Measurements from ENCODE around the gene MRPL41.
"Not testable (repeated sequence)": the region's sequence is repeated elsewhere in the genome, so short reads cannot be mapped to it uniquely, and the experiment has no call there.

MRPL41 gene

GRCh38 chr9:137551264-137552021 lies at the start of gene MRPL41:
TSS of gene MRPL41 (plus strand) at chr9:137551879. CDS start at chr9:137552082, 203 bp downstream.
- DNase-seq, result peak; percentile 70 to 92 (median 80)

GRCh38 chr9:137502008-137502911 lies 49.4 kb upstream of the MRPL41 start:
- peak in 1 of 6 experiments; percentile 37 for DNase-seq

DNA sequence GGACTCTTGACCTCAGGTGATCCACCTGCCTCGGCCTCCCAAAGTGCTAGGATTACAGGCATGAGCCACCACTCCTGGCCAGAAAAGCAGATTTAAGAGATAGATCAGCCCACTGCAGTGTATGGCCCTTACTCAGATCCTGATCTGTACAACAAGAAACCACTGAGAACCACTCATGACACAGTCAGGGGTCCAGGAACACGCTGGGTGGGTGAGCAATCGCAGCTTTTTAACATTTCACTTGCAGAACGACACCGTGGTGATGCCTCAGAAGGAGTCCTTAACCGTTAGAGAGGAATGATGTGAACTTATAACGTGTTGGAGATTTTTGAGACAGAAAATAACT lies 47.3 kb upstream of the MRPL41 start:
- DNase-seq, result no peak

GRCh38 chr9:137505421-137506140 lies 46.1 kb upstream of the MRPL41 start:
- no peak for DNase-seq

GRCh38 chr9:137506274-137506673 lies 45.4 kb upstream of the MRPL41 start:
- DNase-seq, result no peak

GRCh38 chr9:137506702-137507171 lies 44.9 kb upstream of the MRPL41 start:
- no peak for DNase-seq

DNA sequence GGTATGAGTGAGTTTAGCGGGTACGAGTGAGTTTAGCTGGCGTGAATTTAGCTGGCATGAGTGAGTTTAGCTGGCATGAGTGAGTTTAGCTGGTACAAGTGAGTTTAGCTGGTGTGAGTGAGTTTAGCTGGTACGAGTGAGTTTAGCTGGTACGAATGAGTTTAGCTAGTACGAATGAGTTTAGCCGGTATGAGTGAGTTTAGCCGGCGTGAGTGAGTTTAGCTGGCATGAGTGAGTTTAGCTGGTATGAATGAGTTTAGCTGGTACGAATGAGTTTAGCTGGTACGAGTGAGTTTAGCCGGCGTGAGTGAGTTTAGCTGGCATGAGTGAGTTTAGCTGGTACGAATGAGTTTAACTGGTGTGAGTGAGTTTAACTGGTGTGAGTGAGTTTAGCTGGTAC lies 42.5 kb upstream of the MRPL41 start:
- no peak for DNase-seq

DNA sequence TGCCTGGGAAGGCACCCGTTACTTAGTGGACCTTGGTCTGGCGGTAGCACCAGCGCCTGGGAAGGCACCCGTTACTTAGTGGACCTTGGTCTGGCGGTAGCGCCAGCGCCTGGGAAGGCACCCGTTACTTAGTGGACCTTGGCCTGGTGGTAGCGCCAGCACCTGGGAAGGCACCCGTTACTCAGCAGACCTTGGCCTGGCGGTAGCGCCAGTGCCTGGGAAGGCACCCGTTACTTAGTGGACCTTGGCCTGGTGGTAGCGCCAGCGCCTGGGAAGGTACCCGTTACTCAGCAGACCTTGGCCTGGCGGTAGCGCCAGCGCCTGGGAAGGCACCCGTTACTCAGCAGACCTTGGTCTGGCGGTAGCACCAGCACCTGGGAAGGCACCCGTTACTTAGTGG lies 40.6 kb upstream of the MRPL41 start:
- DNase-seq, result not testable (repeated sequence)

DNA sequence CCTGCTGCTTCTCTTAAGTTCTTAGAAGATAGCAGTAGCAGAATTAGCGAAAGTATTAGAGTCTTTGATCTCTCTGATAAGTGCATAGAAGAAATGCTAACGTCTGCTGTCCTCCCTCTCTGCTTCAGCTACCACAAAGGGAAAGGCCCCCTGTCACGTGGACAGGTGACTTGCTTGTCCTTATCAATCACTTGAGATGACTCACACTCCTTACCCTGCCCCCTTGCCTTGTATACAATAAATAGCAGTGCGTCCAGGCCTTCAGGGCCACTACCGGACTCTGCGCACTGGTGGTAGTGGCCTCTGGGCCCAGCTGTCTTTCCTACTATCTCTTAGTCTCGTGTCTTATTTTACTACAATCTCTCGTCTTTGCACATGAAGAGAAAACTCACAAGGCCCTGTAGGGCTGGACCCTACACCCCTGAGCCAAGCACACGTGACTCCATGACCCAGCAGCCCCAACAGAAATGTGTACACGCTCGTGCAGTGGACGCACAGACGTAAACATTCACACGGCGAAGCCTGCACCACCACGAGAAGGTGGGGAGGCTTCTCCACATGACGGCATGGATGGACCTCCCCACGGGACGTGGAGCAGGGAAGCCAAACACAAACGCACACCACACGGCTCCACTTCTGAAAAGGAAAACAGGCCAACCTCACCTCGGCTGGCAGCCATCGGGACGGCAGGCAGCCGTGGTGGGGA lies 39.8 kb upstream of the MRPL41 start:
- DNase-seq, result no peak

GRCh38 chr9:137513136-137513535 lies 38.5 kb upstream of the MRPL41 start:
- not testable (repeated sequence) for DNase-seq

- DNase-seq, result not testable (repeated sequence)
Observed at GRCh38 chr9:137513801-137514570, 37.7 kb upstream of the MRPL41 start.

DNA sequence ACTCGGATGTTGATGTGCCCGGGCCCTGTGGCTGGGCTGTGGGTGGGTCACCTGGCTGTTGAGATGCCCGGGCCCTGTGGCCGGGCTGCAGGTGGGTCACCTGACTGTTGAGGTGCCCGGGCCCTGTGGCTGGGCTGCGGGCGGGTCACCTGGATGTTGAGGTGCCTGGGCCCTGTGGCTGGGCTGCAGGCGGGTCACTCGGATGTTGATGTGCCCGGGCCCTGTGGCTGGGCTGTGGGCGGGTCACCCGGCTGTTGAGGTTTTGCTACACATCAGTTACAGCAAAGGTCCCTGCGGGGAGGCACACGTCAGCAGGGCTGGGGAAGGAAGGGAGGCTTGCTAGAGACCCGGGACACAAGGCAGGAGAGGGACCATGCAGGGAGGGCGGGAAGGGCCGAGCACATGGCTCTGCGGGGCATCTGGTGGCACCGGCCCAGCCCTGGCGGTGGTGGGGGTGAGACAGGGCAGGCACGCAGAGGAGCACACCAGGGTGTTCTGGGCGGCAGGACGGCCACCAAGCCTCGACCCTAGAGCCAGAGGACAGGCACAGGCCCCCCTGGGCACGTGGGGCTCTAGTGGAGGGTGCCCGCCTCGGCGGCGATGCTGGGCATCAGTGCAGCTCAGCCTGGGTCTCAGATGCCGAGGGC lies 36.9 kb upstream of the MRPL41 start:
- no peak for DNase-seq

DNA sequence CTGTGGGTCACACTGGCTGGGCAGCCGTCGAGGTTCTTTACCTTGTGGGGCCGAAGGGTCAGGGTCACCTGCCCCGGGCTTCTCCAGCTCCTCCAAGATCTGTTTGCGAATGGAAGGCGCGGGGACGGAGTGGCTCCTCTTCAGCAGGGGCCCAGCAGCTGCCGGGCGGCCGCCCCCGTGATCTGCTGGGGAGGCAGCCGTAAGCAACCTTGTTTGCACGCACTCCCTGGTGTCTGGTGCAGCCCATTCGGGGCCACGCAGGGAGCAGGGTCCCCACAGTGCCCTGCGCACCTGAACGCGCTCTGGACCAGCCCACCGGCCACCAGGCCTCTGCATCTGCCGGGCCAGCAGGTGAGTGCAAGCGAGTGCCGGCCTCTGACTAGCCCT lies 36.3 kb upstream of the MRPL41 start:
- no peak for DNase-seq

DNA sequence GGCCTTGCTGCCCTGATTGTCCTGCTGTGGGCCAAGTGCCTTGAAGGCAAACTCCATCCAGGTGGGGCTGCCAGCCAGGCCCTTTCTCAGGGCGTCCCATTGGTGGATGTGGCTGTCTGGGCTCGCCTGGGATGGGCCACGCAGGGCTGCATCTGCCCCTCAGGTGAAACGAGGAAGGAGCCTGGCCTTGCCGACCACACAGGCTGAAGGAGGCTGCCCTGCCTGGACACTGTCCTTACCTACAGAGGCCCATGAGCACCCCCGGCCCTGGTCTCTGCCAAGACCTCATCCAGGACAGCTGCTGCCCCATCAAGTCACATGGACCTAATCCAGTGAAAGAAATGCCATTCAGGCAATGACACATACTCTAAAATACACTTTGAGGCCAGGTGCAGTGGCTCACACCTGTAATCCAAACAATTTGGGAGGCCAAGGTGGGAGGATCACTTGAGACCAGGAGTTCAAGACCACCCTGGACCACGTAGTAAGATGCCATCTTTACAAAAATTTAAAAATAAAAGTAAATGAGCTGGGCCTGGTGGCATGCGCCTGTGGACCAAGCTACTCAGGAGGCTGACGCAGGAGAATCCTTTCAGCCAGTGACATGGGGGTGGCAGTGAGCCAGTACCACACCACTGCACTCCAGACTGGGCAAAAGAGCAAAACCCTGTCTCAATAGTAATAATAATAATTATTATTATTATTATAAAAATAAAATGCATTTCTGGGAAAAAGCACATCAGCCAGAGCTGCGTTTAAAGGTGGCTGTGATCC lies 35.3 kb upstream of the MRPL41 start:
- DNase-seq, result no peak

DNA sequence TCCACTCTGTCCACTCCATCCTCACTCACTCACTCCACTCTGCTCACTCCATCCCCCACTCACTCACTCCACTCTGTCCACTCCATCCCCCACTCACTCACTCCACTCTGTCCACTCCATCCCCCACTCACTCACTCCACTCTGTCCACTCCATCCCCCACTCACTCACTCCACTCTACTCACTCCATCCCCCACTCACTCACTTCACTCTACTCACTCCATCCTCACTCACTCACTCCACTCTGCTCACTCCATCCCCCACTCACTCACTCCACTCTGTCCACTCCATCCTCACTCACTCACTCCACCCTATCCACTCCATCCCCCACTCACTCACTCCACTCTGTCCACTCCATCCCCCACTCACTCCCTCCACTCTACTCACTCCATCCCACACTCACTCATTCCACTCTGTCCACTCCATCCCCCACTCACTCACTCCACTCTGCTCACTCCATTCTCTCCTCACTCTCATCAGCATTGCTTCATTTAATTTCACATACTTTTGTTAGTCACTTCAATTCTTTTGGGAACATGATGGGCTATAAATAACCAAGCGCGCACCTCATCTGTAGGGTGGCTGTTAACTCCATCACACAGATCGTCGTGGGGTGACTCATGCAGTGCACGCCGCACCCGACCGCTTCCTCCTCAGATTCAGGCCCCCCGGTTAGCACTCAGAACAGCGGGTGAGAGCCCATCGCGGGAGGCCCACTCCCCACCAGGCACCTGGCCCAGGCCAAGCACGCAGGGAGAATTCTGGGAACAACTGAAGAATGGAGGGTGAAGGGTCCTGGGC lies 32.8 kb upstream of the MRPL41 start:
- DNase-seq, result not testable (repeated sequence)

DNA sequence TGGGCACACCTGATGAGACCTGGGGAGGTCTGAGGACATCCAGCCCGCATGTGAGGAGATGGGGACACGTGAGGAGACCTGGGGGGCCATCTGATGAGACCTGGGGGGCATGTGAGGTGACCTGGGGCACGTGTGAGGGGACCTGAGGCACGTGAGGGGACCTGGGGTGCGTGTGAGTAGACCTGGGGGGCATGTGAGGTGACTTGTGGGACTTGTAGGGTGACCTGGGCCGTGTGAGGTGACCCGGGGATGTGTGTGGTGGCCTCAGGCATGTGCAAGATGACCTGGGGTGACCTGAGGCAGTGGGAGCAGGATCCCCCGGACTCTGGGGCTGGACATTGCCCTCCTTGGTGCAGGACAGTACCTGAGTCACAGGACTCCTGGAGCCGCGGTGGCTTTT lies 32.1 kb upstream of the MRPL41 start:
- DNase-seq, result no peak

- DNase-seq, result no peak
Observed at GRCh38 chr9:137520614-137521404, 30.9 kb upstream of the MRPL41 start.

GRCh38 chr9:137521405-137521985 lies 30.2 kb upstream of the MRPL41 start:
- DNase-seq, result no peak

Measured in stimulated activated naive CD4-positive, alpha-beta T cell (primary cell).